GM21447 (cell line): ENCODE data around the gene INPP4B.
A peak's percentile ranks its signal among the peaks of the same experiment; 100 is the strongest.

Experiments used
- ATAC-seq: cut with Tn5 transposase; IDR thresholded peaks from one replicate; pipeline ENCODE4 v1.9.1; 2021; ENCODE audit not compliant: unreplicated experiment

Gene INPP4B

GRCh38 chr4:142846108-142846728, at the start of gene INPP4B:
Gene INPP4B, minus strand, starts transcription at chr4:142846301.
- ATAC-seq = peak; percentile 46

- no peak for ATAC-seq
Measured at GRCh38 chr4:142893012-142893411, 46.9 kb upstream of the INPP4B start.

- no peak for ATAC-seq
Measured at GRCh38 chr4:142886566-142886965, 40.5 kb upstream of the INPP4B start.

- no peak for ATAC-seq
Measured at GRCh38 chr4:142883040-142883832, 37.1 kb upstream of the INPP4B start.

GRCh38 chr4:142882159-142882558, 36.1 kb upstream of the INPP4B start:
- ATAC-seq = no peak

GRCh38 chr4:142881331-142881730, 35.2 kb upstream of the INPP4B start:
- ATAC-seq = no peak

DNA sequence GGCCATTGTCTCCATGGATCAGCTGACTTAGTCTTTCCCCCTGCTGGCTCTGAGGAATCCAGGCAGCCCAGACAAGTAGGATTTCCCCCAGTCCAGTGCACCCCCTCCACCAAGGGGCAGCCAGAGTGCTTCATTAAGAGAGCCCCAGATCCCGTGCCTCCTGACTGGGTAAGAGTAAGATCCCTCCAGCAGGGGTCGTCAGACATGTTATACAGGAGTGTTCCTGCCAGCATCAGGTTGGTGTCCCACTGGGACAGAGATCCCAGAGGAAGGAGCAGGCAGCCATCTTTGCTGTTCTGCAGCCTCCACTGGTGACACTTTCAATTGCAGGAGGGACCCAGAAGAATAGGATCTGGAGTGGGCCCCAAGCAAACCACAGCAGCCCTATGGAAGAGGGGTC, 29.0 kb upstream of the INPP4B start:
- no peak for ATAC-seq

- no peak for ATAC-seq
Measured at GRCh38 chr4:142874684-142875083, 28.6 kb upstream of the INPP4B start.

DNA sequence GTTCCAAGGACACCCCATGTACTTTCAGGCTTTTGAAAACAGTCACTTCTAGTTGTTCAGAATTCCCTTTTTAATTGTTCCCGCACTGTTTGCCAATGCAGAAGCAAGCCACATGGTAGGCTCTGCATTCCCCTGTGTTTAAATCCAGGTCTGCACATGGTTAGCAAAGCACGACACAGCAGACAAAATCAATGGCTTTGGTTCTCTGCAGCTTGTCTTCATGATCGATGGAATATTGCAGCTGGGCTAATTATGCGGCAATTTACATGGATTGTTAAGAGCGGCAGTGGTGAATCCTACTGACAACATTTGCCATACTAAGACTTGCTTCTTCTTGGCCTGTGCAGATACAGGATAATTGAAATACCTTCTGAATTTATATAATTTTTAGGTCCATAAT, 20.6 kb upstream of the INPP4B start:
- no peak for ATAC-seq

GRCh38 chr4:142861351-142861750, 15.2 kb upstream of the INPP4B start:
- ATAC-seq = no peak

- no peak for ATAC-seq
Measured at GRCh38 chr4:142858965-142859364, 12.9 kb upstream of the INPP4B start.

- ATAC-seq = no peak
Measured at GRCh38 chr4:142858446-142858845, 12.3 kb upstream of the INPP4B start.

DNA sequence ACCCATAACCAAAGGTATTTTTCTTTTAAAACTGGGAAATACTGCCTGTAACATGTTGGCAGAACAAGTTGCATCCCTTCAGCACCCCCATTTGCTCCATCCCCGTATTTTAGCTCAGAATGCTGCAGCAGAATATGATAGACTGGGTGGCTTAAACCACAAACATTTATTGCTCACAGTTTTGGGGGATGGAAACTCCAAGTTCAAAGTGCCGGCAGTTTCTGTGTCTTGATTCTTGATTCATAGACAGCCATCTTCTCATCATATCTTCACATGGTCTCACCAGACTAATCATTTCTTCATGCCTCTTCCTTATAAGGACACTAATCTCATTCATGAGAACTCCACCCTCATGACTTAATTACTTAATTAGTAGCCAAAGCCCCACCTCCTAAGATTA, 10.5 kb upstream of the INPP4B start:
- no peak for ATAC-seq

GRCh38 chr4:142850478-142850877, 4.4 kb upstream of the INPP4B start:
- ATAC-seq = no peak

DNA sequence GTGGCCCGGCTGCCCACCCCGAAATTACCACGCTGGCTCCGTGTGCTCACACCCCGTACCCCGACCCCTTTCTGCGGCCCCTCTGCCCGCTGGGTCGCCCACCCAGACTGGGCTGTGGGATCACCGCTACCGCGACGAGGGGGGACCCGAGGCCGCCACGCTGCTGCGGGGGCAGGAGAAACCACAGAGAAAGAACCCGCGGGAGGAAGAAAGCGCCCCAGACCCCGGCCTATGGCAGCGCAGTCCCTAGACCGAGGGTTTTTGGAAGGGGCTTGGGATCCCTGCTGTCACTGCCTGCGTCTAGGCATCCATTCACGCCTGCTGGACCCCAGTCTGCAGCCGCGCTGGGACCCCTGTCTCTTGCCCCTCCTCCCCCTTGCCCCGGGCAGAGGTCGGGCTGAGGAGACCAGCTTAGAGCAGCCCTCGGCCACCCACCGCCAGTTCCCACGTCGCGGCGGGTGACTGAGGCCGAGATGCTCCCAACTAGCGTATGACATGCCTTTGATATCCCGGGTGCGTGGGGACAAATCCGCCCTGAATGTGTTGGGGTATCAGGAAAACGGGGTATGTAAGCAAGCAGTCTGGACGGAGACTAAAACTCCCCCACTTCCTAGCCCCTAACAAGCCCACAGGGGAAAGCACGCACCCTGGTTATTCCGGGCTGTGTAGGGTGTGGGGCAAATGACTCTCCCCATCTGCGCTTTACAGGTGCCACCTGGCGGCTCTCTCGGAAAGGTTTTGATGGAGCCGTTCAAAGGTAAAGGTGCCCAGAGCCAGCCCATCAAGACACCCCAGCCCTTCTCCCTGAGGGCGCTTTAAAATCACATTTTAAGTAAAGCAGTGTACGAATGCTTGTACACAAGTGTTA, 862 bp upstream of the INPP4B start:
- ATAC-seq = no peak

DNA sequence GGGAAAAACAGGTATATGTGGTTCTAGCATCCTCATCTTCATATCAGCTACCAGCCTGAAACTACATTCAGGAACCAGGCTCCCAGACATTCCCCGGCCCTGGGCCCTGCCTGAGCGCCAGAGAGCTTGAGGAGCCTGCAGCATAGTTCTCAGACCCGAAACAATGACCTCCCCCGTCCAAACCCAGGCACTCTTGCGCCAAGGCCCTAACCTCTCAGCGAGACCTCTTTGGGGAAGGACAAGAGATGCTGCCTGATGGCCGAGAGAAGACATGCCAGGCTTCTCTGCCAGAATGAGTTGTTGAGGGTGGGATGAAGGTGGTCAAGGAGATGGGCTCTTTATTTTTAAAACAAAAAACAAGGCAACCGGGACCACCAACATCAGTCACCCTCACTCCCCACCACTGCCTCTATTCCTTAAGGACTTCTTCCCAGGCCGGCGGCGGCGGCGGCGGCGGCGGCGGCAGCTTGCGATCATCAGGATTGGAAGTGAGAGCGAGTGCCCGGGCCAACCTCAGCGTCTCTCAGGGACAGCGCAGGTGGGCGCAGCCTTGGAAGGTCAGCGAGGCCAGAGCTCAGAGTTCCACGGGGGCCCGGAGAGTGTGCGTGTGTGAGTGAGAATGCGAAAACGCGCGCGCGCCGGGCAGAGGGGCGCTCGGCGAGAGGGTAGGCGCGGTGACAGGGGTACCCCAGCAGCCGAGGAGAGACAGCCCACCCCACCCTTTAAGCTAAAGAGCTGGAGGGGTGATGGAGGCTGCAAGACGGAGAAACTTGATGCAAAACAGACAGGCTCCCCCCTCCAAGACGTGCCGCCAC, 601 bp downstream of the INPP4B start:
- no peak for ATAC-seq

DNA sequence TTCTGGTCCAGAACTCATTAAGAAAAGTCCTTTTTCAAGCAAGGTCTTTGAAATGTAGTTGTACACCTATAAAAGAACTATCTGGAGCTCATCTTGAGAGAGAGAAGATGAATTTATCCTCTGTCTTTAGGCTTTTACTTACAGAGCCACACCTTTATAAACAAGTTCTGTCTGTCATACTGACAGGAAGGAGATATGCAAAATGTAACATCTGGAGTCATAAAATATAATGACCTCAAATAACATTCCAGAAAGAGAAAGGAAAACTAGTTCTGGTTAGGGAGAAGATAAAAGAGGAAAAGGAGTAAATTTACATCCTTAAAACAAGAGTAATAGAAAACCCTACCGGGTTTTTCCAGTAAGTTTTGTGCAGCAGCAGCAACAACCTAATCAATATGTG, 1.3 kb downstream of the INPP4B start:
- no peak for ATAC-seq

GRCh38 chr4:142840516-142841123, 5.5 kb downstream of the INPP4B start:
- ATAC-seq = no peak

- ATAC-seq = no peak
Measured at GRCh38 chr4:142838778-142839177, 7.3 kb downstream of the INPP4B start.

- ATAC-seq = no peak
Measured at GRCh38 chr4:142832022-142832421, 14.1 kb downstream of the INPP4B start.
